Measurements from ENCODE around the gene CXCL11. TPM values are rescaled to one million over a fixed set of nuclear protein-coding genes. Genes with fewer than 3 reads are reported as not detected.

Gene CXCL11
- total and polyA plus RNA-seq, 10 of the 15 experiments (the other 5 are each of a cell fraction or from before 2014, with no cell fraction given), result 0.04 TPM; not detected in 9

- WGBS (ENCODE audit: insufficient coverage, insufficient replicate concordance, low lambda C conversion rate, missing lambda C conversion rate), result 4% methylated on average over 20 of the region's 20 CpGs
- no TSS peak for BruUV-seq (replicated peaks)
- intact Hi-C loops (cut with micrococcal nuclease; ENCODE audit: unreplicated experiment), result loop anchor here (1.0 kb wide), 1 partner anchor 158 kb away; the partner anchor contains the start of gene NUP54
- no peak for TF ChIP-seq STAT1 (conservative IDR thresholded peaks at IDR 0.05)
- no peak for TF ChIP-seq IKZF2 (IDR thresholded peaks at IDR 0.05)
- TF ChIP-seq IRF3 (IDR thresholded peaks at IDR 0.05), result no peak
- TF ChIP-seq RFX5 (IDR thresholded peaks at IDR 0.05; ENCODE audit: low read depth, low read length), result no peak
- TF ChIP-seq SMC3 (IDR thresholded peaks at IDR 0.05; ENCODE audit: borderline replicate concordance, low read length), result no peak
- no peak for TF ChIP-seq REST (IDR thresholded peaks at IDR 0.05; ENCODE audit: low read depth, low read length)
- TF ChIP-seq ESRRA (IDR thresholded peaks at IDR 0.05; ENCODE audit: low read length), result no peak
- TF ChIP-seq USF1 (IDR thresholded peaks at IDR 0.05; ENCODE audit: borderline replicate concordance, extremely low read length, insufficient read depth, low read depth, low read length), result no peak
- TF ChIP-seq RAD21 (IDR thresholded peaks at IDR 0.05; ENCODE audit: insufficient read depth, low read depth, low read length), result no peak
- no peak for TF ChIP-seq FOS (IDR thresholded peaks at IDR 0.05; ENCODE audit: borderline replicate concordance, extremely low read depth, insufficient read length)
- no peak for TF ChIP-seq ZBED1 (IDR thresholded peaks at IDR 0.05; ENCODE audit: borderline replicate concordance)
- no peak for TF ChIP-seq NFYA (IDR thresholded peaks at IDR 0.05; ENCODE audit: borderline replicate concordance, low read depth, low read length)
- TF ChIP-seq BCL3 (IDR thresholded peaks at IDR 0.05; ENCODE audit: borderline replicate concordance, insufficient read depth, low read depth, low read length, poor library complexity, severe bottlenecking), result no peak
Observed at GRCh38 chr4:75989846-75990528, 45.9 kb downstream of the CXCL11 start.

More at GRCh38 chr4:75989846-75990528, 45.9 kb downstream of the CXCL11 start:
- Histone ChIP-seq H3K4me3 (peak overlapping the region; percentile 88), H3K4me2 (ENCODE audit: control insufficient read depth, insufficient read depth) (peak overlapping the region; percentile 88), H3K27me3 (replicated peaks in 1 of 2; ENCODE audit: control insufficient read depth in 2 of 2, insufficient read depth in 2 of 2, low read length in 1 of 2) (no peaks in the 10 kb centered on the region; a peak in 1 of 4 replicates), H3K9me3 (replicated peaks; ENCODE audit: control insufficient read depth, insufficient read depth, low read length) (no peaks in the 10 kb centered on the region), H3K27ac (ENCODE audit: control insufficient read depth, insufficient read depth) (peak overlapping the region; percentile 72), H2AFZ (ENCODE audit: control insufficient read depth, low read depth, low read length) (peak overlapping the region; percentile 95), H3K4me1 (ENCODE audit: control insufficient read depth, insufficient read depth, low read length) (no peaks in the 10 kb centered on the region; the same call in 1 of the 2 replicates), H4K20me1 (ENCODE audit: control insufficient read depth, insufficient read depth) (no peaks in the 10 kb centered on the region; the same call in 1 of the 2 replicates), H3K36me3 (ENCODE audit: control insufficient read depth in 2 of 2, insufficient read depth in 2 of 2, low read length in 1 of 2) (peaks cover 0 to 2% of the 10 kb centered on the region in 2 experiments; a peak in 1 of 4 replicates), H3K79me2 (ENCODE audit: control insufficient read depth, insufficient read depth, low read length) (peaks cover 54% of the 10 kb centered on the region), H3K9ac (ENCODE audit: control insufficient read depth, insufficient read depth, low read length) (peak overlapping the region; percentile 91)
- CTCF ChIA-PET, result interaction anchor here (0.7 to 1.8 kb wide), 4 partner anchors 64 to 80 kb away, joined by 3 to 6 read pairs (median 4); no protein-coding TSS in a partner anchor
- peak; percentile 28 for ATAC-seq
- FAIRE-seq, result no peak
- SMC1A ChIA-PET (ENCODE audit: uncharacterized antibody, unreplicated experiment), result interaction anchor here (0.9 to 1.4 kb wide), 5 partner anchors 23 to 158 kb away, joined by 3 to 4 read pairs (median 3); partner anchors contain the start of gene NUP54
- POLR2A ChIA-PET, result interaction anchor here (0.6 to 1.2 kb wide), 2 partner anchors 65 to 93 kb away, joined by 3 to 8 read pairs; no protein-coding TSS in a partner anchor
- in situ Hi-C loops (cut with MboI), result no loop called here
- RAD21 ChIA-PET (ENCODE audit: unreplicated experiment), result no interaction called here
- no peak for DNase-seq (ENCODE audit: low read depth, low spot score)
